Daoy (cell line): ENCODE measurements around the gene RAP2A. TPM values are rescaled to one million over a fixed set of nuclear protein-coding genes. Genes with fewer than 3 reads are reported as not detected.
A peak's percentile ranks its signal among the peaks of the same experiment; 100 is the strongest.

Source experiments
- DNase-seq: peaks from one replicate; pipeline ENCODE4 v3.0.0-alpha.2; 2015; ENCODE audit warnings: low read depth
- total RNA-seq: library from RNA; depleted of rRNA; stranded (reverse); fragments of >200 nt; shearing (Covaris generic); gene quantifications from 2 replicates; pipeline ENCODE4 v1.2.3, GENCODE V29; 2014

Gene RAP2A
- total RNA-seq, 1 experiment from 2014 or later: 9.9 TPM

DNA sequence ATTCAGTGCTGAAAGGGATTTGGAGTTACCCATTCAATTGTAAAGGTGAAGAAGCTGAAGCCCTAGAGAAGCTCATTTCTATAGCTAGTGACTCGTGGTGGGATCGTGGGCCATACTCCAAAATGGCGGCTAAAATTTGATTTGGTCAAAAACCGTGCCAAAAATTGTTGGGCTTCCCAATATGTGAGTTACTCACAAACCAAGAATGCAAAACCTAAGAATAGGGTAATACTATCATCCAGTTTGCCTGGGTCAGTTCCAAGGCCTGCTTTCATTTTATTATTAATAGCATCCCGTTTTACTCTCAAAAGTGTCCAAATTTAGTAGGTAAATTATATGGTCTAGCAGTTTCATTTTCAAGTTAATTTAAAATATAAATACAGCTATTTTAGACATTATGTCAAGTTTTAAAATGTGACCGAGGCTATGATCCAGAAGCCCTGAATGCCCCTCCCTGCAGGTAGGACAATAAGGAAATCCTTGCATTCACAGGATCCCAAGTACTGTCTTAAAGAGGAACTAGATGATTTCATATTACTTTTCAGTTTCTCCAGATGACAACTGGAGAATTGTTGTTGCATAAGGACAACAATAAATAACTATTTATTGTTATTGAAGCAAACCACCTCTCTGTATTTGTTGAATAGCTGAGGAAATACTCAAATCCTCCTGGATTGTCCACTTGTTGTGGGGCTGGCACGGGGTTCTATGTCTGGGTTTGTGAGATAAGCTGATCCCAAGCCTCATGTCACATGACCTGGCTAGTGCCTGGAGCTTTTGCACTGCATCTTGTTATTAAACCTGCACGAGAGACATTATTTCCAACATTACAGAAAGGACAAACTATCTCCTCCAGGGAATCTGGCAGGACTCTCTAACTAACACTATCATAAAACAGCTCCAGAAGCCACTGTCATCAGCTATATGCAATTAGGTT lies 11.6 kb upstream of the RAP2A start:
- DNase-seq: no peak

DNA sequence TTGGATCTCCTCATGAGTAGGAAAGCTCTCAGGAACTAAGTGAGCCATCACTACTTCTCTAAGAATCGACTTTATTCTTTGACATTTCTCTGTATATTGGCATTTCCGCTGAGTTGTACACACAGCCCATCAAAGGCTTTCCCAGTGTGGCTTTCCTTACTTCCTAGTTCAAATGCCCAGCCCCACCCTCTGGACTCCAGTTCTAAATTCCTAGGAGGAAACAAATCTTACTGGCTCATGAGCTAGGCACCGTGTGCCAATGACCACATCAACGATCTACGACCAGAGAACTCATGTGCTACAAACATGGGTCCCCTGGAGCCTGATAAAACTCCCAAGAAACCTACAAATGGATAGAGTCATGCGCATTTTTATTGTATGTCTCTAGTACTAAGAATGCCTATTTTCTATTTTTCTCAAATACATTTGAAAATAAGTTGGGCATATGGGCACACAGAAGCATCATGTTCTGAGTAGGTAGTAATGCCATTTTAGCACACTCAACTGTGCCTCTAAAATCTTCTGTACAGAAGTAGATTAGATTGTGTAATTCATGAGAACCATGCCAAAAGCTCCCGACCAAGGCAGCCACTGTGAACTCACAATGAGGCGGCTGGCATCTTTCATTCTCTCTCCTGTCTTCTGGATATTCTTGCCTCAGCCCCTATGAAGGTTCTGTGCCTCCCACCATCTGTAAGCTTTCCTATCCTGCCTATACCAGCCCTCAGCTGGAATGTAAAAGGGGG lies 10.5 kb upstream of the RAP2A start:
- DNase-seq: no peak

DNA sequence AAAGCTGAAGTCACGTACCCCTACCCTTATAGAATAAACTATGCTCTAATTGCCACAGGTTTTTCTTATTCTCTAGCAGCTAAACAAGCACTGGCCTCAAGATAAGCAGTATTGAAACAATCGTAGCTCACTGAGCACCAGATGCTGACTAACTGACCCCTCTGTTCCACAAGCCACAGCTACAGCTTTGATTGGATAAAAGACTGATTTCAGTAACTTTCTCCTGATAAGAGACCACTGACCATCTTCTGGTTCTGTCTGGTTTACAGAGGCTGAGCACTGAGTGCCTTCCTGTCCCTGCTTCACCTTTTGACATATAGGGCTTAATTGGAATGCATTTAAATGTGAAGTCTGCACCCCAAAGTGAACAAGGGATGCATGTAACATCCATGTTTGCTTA lies 8.4 kb upstream of the RAP2A start:
- DNase-seq: no peak

DNA sequence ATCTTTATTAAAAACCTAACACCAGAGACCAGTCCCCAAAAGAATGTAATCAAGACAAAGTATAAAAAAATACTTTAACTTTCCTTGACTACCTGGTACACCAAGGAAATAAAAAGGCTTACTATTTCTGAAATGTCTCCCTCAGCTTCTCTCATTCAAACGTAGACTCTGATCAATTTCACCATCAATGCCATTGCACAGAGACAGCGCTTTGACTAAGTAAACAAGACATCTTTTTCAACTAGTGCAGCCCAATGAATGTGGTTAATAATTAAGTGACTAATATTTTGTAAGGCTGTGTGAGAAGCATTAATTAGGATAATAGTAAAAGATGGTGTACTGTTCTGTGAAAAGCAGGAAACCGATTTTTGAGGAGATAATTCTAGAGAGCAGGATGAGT lies 7.3 kb upstream of the RAP2A start:
- no peak for DNase-seq

DNA sequence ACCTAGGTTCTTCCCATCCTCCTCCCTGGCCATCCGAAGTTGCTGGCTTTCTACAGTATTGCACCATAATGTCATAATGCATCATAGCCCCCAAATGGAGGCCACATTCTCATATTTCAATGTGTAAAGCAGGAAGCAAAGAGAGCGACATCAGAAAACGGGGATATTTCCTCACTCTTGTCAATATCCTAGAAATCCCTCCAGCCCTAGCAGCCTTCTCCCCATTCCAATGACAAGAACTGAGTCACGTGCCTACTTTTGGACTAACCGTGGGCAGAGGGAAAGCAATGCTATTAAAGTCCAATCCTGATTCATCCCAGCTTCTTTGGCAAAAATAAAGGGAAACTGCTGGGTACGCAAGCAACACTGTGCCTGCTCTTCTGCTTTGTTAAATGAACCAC lies 4.3 kb upstream of the RAP2A start:
- DNase-seq: peak; percentile 21

DNA sequence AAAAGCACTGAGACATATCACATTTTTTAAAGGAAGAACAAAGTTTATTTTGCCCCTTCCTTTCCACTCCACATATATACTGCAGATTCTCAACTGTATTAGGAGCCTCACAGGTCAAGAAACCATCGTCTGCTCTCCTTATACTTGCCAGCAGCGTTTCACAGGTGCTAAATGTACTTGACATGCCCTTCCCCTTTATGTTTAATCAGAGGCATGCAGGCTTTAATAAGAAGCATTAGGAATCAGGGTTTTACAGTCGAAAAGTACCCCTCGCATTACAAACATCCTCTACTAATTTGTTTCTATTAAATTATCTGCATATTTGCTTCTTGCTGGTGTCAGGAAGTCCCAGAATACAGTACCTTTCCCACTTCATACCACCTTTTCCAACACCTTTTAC lies 3.7 kb upstream of the RAP2A start:
- DNase-seq: no peak

DNA sequence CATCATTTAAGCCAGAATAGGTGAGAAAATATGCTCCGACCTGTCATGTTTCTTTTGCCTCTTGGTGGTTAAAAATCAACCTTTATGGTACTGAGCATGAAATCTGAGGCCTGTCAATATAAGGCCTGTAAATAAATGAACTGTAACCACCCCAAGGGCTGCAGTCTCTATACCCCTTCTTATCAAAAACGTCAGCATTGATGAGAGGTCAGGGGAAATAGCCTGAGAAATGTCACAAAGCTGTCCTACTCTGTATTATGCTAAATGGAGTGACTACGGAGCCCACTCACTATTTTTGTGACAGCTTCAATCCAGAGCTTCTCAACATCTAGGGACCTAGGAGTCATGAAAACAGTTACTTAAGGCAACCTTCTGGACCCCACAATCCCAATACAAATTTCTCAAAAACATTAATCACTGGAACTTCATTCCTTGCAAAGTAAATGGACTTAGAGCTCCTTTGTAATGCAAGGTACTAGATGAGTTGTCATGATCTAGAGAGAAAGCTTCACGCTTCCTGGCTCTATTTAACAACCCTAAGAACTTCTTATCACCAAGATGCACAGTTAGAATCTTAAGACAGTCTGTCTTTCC lies 2.7 kb upstream of the RAP2A start:
- DNase-seq: no peak

DNA sequence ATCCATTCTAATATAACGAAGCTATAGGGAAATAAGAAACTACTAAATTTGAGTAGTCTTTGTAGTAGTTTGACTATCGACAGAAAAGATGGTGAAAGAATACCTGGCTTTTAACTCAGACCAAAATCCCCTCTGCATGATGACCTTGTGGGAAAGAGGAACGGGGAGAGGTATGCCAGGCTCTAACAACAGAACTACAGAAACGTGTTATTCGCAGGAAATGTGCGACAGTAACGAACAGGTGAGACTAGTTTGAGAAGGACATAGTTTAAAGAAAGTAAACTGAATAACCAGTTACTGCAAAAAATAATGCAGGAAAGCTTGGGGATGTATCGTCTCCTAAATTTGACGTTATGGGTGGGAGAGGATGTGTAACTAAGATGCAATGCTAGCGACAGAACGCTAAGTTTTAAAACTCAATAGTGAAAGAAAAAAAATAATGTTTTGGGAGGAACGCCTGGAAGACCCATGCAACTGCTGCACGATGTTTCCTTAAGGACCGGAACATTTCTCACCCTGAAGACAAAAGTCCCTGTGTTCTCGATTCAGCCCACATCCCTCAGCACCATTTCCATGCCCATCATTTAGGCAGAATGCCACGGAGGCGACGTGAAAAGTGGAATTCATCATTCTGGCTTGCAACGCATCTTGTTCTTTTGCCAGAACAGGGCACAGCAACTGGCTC lies 1.6 kb upstream of the RAP2A start:
- DNase-seq: no peak

DNA sequence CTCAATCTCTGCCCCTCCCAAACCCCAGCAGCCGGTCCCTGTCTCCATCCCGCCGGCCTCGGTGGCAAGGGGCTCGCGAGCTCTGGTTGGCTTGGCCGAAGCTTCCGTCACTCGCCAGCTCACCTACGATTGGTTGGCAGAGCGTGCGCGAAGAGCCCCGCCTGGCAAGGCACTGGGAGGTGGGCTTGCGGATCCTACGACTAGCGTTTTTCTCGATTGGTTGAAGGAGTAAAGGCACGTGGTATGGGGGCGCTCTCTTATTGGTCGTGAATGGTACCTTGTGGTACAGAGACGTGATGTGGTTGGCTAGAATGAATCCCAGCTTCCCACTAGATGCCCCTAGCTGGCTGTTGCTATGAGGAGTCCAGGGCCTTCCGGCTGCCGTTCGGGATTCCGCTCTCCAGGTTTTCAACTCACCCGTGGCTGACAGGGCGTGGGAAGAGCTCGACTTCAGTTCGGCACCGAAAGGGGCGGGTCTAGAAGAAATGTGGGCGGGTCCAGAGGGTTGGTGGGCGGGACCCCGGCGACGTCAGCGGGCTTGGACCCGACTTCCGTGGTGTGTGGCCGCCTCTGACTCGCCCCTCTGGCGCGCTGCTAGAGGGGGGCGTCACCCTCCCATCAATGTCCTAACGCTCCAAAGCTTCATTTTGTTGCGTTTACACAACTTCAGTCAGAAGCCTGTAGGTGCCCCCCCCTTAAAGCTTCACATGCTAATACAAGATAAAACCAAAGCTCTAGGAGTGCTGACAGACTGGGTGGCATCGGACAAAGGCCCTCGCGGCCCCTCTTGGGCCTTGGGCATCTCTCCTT lies 847 bp upstream of the RAP2A start:
- peak; percentile 98 for DNase-seq

DNA sequence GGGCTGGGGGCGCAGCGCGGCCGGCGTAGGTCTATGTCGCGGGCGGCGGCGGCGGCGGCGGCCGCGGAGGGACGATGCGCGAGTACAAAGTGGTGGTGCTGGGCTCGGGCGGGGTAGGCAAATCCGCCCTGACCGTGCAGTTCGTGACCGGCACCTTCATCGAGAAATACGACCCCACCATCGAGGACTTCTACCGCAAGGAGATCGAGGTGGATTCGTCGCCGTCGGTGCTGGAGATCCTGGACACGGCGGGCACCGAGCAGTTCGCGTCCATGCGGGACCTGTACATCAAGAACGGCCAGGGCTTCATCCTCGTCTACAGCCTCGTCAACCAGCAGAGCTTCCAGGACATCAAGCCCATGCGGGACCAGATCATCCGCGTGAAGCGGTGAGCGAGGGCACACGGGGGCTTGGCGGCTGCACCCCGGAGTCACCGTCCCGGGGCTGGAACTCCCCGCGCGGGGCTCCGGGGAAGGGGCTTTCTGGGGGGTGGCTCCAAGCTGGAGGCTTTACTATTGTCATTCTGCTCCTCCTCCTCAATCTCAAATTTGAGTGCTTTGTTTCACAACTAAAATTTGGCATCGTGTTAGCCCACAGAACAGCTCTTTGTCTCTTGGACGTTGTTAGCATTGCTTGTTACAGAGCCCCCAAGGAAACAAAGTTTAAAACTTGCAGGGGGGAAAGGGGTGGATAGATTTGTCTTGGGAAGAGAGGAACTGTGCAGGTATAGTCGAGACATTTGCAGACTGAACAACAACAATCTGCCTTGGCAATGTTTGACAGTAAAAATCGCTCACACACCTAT lies 630 bp downstream of the RAP2A start:
- DNase-seq: peak; percentile 39

DNA sequence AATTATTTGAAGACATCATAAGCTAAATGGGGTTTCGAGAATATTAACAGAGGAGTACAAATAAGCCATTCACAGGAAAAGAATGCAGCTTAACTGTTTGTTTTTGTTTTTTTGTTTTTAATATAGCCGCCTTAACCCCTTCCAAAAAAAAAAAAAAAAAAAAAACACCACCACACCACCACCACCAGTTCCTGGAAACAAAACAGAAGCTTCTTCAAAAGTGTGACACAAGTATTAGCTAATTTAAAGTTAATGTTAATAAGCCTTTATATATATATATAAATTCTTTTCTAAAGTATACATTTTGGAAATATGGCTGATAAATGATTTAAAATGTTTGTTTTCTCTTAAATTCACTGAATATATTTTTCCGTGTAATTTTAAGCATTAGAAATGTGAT lies 1.4 kb downstream of the RAP2A start:
- no peak for DNase-seq

DNA sequence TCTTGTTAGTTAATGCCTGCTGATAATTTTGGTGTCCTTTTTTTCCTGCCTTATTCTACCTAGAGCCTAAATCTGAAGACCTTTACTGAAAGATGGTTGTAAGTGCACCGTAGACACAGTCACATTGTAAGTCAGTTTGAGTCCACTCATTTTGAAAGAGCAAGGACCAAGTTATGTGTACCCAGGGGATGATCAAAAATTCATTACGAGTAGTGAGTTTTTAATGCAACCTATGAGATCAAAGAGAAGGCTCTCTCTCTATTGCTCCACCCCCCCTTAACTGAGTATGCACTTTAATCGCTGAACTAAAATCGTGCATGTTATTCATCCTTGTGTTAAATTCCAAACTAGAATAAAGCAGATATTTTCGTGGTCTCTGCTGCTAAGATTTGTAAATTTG lies 1.8 kb downstream of the RAP2A start:
- no peak for DNase-seq

DNA sequence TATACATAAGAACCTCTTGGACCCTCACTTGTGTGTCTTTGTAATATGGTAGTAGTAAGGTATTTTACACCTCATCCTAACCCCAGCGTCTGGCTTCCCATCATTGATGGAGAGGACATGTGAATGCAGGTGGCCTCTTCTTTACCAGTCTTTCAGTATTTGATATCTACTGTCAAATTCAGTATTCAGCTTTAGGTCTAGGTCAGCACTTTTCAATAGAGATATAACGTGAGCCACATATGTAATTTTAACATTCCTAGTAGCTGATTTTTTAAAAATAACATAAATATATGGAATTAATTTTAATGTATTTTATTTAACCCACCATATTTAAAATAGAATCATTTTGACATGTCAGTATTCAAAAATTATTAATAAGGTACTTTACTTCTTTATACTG lies 2.9 kb downstream of the RAP2A start:
- DNase-seq: no peak

DNA sequence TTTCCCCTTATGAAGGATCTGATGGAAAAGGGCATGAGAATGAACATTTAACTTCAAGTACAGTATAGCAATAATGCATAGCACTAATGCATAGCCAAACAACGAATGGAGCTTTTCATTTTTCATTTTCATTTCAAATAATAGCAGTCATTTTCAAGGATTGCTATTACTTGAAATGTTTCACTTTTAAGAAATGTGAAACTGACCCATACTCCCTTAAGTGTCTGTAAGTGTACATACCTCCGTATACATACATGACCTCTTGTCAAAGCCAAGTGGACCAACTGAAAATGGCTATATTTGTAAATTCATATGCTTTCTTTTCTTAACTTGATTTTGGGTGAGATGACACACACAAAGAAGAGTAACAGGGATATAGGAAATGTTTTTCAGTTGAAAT lies 3.8 kb downstream of the RAP2A start:
- no peak for DNase-seq

DNA sequence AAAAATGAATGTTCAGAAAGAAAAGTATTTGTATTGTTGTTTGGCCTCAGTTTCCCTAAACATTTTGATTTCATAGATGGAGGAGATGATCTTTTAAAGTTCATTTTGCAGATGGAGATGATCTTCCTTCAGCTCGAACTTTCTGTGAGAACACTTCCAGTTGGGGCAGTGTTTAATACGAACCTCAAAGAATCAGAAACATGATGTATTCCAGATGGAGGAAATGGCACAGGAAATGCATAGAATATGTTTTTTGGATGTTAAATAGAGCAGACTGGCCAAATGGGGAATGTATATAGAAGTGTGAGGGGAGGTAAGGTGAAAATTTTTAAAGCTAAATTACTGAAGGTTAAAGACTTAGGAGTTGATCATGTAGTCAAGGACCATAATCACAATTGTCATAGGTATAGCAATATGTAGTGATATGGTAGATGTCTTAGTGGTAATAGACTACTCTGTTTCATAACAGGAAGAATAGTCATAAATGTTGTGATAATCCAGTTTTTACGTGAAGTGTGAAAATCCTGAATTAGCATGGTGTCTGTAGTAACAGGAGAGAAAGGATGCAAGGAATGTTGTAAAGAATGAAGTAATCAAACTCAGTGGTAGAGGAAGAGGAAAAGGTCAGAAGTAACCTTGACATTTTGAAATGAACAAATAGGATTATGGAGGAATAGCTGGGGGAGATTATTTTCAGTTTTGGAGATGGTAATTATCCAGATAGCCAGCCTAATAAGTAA lies 5.1 kb downstream of the RAP2A start:
- no peak for DNase-seq

DNA sequence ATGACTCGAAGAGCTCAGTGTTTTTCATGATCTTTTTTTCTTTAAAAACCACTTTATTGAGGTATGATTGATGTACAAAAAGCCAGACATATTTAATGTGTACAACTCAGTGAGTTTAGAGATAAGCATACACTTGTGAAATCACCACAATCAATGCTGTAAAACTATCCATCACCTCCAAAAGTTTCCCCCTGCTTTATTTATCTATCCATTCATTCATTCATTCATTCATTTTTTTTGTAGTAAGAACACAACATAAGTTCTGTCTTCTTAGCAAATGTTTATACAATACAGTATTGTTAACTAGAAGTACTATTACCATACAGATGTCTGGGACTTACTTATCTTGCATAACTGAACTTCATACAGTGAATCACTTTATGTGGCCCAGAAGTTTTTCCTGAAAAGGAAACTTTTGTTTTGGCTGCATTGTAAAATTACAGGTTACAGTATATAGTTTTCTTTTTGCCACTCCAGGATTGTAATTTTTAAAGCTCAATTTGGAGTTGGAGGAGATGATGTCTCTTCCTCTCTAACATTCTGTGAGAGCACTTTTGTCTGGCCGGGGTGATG lies 6.7 kb downstream of the RAP2A start:
- no peak for DNase-seq

DNA sequence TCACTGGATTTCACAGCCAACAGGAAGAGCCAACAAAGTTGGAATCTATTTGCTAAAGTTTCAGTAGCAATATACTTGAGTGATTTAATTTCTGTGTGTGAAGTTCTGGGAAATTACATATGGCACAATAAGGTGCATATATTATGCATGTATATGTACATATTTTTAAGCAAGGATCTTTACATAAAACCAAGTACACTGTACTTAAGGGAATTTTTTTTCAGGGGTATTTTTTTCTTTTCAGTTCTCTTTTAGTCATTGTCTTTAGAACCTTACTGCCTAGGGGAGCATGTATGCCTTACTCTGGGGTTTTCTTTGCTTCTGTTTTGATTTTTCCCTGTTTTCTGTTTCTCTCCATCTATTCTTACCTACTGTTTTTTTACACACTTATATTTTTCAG lies 7.4 kb downstream of the RAP2A start:
- DNase-seq: no peak

DNA sequence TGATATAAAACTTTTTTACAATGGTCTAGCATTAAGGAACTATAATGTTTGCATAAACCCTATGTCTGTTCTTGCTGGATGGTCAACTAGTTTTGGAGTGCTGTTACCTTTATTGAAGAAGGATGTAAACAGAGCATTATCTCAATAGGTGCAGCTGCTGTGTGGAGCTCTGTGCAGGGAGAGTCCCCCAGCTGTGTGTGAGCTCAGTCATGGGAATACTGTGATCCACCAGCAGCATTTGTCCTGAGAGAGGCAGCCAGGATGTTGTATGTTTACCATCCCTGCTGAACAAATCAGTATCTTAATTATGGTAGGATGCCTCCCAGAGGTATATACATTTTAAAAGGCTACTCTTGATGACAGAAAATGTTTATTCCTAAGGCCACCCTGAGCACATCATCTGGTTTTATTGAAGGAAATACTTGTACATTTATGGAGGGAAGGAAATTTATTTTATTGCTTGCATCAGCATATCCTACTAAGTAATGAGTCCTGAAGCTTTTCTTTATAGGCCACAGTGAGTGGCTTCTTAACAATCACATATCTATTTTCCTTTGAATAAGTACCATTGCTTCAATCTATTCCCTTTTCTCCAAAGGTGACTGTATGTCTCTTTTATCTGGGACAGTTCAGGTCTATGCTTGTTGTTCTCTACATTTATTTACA lies 11.7 kb downstream of the RAP2A start:
- no peak for DNase-seq

DNA sequence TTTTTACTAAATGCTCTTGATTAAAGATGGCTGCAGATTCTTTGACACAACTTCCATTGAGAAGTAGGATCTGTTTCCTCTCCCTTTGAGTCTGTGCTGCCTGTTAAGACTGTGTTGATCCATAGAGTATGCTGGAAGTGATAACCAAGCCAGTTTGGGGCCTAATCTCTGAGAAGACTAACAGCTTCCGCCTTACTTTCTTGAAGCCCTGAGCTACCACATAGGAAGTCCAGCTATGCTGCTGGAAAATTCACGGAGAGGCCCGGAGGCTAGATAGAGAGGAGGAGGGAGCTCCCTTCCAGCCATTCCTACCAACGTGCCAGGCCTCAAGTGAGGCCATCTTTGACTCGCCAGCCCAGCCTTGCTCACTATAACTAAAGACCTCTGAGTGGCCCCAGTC lies 12.5 kb downstream of the RAP2A start:
- DNase-seq: no peak
